ENCODE data around the gene EFS.
A peak's percentile ranks its signal among the peaks of the same experiment; 100 is the strongest.
"Not testable (repeated sequence)": the region's sequence is repeated elsewhere in the genome, so short reads cannot be mapped to it uniquely, and the experiment has no call there.

Gene EFS

DNA sequence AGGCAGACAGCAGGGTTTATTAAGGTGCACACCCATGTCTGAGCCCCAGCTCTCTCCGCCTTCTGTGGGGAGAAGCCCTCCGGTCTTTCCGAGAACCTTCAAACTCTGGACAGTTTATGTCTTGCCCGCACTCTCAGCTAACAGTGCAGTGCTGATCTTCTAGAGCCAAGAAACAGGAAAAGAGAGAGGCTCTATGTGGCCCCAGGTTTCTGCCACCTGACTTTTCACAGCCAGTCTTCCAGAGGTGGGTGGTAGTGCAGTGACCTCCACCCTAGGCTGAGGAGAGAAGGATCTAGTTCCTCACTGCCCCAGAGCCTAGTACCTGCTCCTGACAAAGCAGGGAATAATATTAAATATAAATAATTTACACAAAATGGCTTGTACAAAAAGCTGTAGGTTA, 8.3 kb downstream of the EFS start:
- DNase-seq = no peak

DNA sequence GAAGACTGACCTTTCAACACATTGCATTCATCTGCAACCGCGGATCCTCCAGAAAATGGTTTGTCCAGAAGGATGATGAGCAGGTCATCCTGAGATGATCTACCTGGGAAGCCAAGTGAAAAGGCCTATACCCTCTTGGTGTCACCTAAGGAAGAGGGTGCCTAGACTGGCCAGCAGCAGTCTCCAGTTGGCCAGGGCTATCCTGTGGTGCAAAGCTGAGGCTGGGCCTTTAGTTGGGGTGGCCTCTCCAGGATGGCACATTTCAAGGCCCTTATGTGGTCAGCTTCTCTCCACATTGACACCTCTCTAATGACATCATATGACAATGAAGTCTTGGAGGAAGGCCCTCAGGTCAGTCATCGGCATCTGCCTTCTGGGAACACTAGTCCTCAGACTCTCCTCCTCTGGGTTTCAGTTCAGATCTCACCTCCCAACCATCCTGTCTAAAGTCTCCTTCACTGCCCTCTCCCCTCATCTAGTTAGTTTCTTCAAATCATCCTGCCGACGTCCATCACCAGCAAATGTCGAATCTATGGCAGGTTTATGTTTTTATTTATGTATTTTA, 9.0 kb downstream of the EFS start:
- DNase-seq = no peak

DNA sequence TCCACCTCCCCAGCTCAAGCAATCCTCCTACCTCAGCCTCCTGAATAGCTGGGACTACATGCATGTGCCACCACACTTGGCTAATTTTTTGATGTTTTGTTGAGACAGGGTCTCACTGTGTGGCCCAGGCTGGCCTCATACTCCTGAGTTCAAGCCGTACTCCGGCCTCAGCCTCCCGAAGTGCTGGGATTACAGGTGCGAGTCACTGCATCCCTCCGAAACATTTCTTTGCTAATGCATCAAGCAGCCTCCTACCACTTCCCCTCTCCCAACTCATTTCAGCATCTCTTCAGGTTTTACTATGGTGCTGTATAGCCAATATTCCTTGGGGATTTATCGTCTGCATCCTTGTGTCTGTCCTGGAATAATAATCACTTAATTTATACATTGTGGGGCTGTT, 10.0 kb downstream of the EFS start:
- DNase-seq = no peak

DNA sequence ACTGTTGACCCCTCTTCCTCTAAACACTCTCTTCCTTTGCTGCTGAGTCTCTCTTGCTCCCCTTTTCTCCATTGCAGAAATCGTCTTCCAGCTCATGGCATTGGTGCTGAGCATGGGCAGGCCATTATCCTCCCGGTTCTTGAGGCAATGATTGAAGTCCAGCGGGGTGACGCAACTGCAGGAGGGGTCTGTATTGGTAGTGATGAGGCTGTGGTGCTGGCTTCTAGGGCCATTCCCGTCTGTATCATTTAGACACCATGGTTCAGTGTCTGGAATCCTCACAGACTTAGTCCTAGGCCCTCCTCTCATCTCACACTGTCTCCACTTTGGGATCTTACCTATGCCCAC, 11.6 kb downstream of the EFS start:
- no peak for DNase-seq

DNA sequence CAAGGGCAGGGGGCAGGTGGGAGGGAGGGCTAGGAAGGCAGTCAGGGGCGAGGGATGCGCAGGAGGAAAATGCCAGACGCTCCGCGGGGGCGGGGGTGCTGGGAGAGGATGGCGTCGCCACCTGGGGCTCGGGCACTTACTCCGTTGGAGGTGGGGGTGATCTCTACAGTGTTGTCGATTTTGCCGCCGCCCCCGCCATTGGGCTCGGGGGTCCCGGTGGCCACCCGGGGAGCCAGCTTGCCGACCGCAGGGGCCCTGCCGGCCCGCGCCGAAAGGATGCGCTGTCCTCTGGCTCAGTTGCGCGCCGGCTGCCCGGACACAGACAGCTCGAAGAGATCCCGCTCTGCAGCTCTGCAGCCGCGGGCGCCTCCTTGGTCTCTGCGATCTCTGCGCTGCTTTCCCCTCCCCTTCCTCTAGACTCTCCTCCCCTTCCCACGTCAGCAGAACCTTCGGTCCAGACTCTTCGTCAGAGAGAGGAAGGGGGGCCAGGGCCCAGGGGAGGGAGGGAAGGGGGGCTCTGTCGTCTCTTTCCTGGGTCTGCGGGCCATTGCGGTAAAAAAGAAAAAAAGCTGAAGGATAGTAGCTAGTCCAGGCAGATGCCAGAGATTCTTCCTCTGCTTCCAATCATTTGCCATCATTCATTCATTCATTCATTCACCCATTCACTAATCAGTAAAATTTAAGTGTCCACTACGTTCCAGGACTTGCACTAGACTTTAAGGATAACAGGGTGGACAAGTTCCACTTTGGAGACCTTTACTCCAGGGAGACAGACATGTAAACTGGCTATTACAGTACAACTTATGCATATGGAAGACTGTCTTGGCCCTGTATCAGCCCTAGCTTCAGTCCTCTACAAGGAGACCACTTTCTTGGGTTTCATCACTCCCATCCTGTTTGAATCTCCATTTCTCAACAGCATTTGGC, 12.2 kb downstream of the EFS start, which contains the start of gene SLC22A17:
Gene SLC22A17 (minus strand): TSS at position 382 of the 927 bp plus-strand sequence.
- peak; percentile 80 for DNase-seq

DNA sequence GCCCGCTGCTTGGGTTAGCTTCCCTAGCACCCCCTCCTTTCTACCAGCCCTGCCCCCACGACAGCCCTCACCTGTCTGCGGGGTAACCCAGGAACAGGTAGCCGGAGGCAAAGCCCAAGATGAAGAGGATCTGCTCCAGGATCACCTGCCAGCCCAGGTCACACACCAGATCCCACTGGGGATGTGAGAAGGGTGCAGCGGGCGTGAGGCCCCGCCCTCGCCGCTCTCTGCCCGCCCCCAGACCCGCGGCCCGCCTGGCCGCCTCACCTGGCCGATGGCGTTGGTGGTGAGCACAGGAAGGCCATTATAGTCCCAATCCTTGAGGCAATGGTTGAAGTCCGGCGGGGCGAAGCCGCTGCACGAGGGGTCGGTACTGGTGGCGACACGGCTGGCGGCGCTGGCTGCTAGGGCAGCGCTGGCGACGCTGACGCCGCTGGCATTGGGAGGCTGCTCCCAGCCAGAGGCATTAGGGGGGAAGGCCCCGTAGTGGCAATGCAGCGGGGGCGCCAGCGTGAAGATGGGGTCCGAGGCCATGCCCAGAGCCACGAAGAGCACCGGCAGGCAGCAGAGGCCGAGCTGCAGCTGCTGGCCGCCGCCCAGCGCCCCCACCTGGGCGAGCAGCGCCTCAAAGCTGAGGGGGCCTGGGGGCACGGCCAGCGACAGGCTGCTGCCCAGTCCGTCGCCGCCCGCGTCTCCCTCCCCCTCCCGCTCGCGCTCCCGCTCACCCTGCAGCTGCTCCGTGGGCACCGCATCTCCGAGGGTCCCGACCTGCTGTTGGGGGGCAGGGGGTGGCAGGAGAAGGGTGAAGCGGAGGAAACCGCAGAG, 13.1 kb downstream of the EFS start:
- DNase-seq = peak; percentile 10

DNA sequence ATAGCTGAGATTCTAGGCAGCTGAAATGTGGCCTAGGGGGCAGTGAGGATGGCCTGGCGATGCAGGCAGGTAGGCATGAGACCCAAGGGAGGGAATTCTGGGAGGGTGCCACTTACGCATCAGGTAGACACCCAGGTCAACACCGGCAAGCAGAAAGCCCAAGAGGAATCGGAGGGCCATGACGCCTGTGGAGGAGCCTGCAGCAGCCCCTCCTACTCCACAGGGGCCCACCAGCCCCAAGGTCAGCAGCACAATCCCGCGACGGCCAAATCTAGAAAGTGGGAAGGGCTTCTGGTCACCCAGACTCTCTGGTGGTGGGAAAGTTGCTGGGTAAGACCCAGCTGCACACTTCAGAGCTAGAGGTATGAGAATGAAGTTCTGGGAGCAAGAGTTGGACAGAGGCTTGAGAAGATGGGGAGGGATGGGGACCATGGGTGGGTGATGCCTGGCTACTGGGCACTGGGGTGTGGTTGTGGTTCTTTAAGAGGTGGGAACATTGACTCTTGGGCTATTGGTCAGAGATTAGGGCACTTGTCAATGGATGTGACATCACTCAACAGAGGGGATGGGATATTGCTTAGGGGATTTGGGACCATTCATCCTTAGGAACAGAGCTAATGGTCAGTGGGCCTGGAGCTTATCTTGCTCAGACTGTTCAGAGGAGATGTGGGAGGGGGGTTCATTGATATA, 15.7 kb downstream of the EFS start:
- DNase-seq = no peak

DNA sequence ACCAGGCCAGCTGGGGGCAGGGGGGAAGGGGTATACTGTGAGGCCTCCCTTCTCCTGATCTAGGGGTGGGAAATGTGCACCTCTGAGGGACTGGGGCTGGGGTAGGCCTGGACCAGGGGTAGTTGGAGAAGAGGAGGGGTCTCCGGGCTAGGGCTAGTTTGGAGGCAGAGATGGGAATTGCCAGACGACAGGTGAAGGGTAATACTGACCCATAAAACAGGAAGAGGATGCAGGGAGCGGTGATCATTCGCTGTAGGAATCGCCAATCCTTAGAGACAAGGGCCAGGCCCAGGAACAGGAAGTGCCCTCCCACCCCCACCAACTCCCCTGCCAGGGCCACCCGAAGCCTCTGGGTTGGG, 16.7 kb downstream of the EFS start:
- DNase-seq = no peak

DNA sequence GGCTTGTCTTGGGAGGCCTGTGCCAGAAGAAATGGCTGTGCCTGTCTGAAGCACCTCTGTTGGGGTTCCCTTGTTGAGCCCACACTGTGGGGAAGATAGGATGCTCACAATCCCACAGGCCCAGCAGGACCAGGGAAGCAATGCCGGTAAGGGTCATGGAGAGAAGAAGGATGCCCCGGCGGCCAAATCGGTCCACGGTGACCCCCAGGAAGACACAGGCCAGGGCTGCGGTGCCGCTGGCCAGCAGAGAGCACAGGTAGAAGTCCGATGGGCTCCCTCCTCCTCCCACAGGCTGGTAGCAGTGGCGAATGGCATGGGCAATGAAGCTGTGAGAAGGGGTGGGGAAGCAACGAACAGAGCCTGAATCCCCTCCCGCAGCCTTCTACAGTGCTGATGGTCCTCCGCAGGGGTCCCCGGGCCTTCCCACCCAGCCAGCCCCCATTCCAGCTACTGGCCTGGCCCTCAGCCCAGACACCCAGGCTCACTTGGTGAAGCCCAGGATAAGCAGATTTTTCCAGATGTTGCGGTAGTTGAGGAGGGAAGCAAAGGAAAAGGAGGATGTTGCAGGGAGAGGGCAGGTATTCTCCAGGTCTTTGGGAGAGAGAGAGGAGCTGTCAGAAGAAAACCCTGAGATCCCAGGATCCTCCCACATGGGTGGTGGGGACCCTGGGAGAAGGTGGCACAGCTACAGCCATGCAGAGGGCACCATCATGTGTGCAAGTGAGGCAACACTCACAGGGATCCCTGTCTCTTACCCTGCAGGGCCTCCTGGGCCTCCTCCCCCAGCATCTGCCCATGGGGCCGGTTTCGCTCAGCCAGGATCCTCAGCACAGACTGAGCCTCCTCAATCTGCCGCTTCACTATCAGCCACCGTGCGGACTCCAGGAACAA, 17.3 kb downstream of the EFS start:
- no peak for DNase-seq

DNA sequence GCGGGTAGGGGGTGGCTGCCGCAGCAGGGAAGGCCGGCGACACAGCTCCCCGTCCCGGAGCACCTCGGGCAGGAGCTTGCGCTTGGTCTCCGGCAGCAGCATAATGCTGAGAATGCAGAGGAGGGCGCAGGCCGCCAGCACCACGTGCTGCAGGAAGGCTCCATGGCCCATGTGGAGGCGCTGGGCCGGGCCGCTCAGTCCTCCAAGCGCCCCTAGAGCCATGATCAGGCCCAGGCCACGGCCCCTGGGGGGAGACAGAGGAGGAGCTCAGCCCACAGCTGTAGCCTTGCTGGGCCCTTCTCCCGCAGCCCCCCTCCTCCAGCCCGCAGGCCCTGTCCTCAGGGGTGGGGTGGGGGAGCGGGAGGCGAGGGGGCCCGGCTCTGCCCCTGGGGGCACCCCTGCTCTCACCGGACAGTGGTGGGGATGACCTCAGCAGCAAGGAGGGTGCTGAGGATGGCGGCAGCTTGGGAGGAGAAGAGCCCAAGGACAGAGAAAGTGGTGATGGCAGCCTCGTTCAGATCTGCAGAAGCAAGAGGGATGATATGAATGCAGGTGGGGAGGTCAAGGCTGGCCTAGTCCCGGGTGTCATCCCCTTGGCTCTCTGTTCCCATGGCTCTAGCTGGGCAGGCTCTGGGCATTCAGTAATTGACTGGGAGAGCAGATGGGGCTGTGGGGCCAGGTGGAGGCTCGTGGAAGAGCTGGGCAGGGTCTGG, 18.1 kb downstream of the EFS start:
- no peak for DNase-seq

DNA sequence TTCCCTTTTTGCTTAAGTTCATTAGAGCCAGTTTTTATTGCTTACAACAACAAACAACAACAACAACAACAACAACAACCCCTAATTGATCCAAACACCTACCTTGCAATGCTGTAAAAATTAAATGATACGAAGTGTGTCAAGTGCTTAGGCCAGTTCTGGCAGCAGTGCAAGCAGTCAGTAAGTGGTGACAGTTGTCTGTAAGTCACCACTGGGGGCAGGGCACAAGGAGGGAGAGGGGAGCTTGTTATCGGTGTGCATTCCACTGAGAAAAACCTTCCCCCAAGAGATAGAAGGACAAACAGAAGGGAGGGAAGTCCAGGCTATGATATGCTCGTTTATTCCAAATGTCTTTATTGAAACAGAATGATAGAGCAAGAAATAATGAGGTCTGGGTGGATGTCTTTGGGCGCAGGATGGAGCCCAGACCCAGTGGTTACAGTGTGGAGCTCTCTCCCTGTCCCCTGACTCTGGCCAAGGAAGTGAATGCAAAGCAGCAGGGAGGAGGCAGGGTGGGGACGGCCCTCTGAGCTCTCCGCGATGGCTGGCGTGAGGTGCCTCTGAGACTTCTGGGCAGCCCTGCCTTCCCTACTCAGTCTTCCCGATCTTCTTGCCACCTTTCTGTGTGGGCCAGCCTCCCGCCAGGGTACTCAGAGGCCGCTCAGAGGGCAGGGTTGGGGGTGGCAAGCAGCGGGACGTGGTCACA, 18.8 kb downstream of the EFS start:
- DNase-seq = no peak

DNA sequence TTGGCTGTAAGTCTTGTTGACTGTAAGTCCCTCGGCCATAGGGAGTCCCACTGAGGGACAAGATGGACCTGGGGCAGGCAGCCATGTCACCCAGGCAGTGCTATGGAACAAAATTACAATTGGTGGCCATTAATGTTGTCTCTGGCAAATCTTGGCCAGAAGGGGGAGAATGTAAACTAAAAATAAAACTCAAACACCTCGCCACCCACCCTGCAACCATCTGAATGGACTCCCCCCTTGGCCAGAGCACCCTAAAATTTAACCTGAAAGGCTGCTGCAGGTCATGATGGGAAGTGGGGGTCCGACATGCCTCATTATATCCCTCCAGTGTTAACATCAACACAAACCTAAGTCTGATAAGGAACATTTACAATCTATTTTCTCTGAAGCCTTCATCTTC, 20.5 kb downstream of the EFS start:
- DNase-seq = no peak

DNA sequence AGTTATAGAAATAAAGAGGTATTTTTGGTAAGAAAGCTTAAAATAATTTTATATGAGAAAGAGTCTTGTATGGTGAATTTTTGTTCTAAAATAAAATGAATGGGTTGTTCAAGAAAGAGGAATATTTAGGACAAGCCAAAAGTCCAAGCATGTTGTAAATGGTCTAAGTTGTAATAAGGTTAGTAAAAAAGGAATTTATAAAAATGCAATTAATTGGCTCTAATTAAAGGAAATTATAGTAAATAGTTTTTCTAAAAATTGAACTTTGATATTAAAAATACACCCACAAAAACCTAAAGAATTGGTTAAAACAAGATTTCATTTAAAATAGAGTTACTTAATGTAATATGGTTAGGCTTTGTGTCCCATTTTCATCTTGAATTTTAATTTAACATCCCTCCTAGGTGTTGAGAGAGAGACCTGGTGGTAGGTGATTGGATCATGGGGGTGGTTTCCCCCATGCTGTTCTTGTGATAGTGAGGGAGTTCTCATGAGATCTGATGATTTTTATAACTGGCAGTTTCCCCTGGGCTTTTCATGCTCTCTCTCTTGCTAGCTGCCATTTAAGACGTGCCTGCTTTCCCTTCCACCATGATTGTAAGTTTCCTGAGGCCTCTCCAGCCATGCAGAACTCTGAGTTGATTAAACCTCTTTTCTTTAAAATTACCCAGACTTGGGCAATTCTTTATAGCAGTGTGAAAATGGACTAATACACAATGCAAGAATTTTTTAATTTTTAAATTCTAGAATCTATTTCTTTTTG, 25.3 kb downstream of the EFS start:
- no peak for DNase-seq

DNA sequence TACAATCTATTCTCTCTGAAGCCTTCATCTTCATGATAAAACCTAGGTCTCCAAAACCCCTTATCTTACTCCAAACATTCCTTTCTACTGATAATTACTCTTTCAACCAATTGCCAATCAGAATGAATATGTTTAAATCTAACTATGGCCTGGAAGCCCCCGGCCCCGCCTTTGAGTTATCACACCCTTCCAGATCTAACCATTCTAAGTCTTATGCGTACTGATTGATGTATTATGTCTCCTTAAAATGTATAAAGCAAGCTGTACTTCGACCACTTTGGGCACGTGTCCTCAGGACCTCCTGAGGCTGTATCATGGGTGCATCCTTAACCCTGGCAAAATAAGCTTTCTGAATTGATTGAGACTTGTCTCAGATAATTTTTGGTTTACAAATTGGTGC, 29.3 kb downstream of the EFS start:
- DNase-seq = no peak

DNA sequence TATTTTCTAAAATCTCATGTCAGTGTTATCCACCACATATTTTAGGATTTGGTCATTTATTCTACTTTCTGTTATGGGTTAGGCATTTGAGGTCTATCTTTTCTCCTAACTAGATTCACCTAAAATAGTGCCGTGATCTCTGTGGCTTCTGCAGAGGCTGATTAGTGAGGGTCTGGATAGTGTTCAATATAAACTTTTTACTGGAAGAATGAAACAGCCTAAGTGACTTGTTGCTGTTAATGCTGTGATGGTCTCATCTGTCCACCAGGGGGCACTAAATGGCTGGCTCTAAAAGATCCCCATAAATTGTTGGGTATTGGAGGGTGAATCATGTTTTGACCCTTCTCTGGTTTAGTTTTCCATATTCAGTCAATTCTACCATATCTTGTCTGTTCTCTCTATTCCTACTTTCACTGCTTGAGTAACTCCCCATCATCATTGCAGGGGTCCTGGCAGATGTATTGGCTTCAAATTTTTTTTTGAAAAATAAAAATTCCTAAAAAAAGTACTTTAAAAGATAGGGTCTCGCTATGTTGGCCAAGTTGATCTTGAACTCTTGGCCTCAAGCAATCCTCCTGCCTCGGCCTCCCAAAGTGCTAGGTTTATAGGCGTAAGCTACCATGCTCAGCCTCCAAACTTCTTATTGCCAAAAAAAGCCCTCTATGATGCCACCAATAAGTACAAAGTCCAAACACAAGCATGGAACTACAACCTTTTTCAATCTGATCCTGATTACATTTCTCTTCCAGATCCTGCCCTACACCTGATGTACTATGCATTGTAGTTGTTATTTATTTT, 36.8 kb downstream of the EFS start:
- DNase-seq = peak; percentile 72

DNA sequence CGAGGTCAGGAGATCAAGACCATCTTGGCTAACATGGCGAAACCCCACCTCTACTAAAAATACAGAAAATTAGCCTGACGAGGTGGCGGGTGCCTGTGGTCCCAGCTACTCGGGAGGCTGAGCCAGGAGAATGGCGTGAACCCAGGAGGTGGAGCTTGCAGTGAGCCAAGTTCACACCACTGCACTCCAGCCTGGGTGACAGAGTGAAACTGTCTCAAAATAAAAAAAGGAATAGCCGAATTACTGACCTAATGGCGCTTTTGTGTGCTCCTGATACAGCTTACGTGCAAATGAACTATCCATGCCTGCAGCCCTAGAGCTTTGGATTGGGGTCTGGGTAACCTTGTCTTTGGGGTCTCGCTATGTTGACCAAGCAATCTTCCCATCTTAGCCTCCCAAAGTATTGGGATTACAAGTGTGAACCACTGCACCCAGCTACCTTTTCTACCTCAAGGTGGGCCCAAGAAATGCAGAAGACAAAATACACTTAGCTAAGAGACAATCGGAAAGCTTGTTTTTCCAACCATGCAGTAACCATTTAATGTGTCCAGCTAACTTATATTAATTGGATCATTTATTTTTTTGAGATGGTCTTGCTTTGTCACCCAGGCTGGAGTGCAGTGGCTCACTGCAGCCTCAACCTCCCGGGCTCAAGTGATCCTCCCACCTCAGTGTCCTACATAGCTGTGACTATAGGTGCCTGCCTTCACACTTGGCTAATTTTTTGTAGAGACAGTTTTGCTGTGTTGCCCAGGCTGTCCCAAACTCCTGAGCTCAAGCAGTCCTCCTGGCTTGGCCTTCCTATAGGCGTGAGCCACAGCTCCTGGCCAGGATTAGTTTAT, 38.3 kb downstream of the EFS start:
- no peak for DNase-seq

DNA sequence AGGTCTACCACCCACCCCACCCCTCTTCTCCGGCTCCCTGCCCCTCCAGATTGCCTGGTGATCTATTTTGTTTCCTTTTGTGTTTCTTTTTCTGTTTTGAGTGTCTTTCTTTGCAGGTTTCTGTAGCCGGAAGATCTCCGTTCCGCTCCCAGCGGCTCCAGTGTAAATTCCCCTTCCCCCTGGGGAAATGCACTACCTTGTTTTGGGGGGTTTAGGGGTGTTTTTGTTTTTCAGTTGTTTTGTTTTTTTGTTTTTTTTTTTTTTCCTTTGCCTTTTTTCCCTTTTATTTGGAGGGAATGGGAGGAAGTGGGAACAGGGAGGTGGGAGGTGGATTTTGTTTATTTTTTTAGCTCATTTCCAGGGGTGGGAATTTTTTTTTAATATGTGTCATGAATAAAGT, 39.2 kb downstream of the EFS start:
- not testable (repeated sequence) for DNase-seq

DNA sequence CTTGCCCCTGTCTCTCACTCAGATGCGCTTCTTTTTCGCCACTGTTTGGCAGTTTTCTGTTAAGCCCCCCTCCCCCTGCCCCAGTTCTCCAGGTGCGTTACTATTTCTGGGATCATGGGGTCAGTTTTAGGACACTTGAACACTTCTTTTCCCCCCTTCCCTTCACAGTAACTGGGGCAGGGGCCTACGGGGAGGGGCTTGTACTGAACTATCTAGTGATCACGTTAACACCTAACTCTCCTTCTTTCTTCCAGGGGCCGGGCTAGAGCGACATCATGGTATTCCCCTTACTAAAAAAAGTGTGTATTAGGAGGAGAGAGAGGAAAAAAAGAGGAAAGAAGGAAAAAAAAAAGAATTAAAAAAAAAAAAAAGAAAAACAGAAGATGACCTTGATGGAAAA, 40.0 kb downstream of the EFS start:
- DNase-seq = no peak
